Common myeloid progenitor, CD34-positive (primary cell): Measurements from ENCODE around the gene TBRG4.

Source experiments
- CTCF ChIA-PET: fragments of 350-600 bp; sonication (Branson Sonifier 250); formaldehyde crosslinking; loops from one replicate; lab custom pipeline; 2021; ENCODE audit warnings: antibody characterized with exemption; lab: Charles Lee
- POLR2A ChIA-PET: fragments of 350-600 bp; sonication (Branson Sonifier 250); formaldehyde crosslinking; loops from one replicate; lab custom pipeline; 2021; ENCODE audit warnings: antibody characterized with exemption; lab: Charles Lee
- DNase-seq, 3 donors: peaks; one replicate each; pipeline versions ENCODE4 v3.0.0 to v3.0.0-alpha.2; 2013
- H3K27ac ChIP-seq, 2 experiments: 1 replicate in 1 of 2; 2 replicates in 1 of 2; pipeline ENCODE4 v1.7.0; 2013; ENCODE audit warnings: inconsistent platforms in 2 of 2, low read length in 2 of 2, mild to moderate bottlenecking in 2 of 2, low read depth in 1 of 2, moderate library complexity in 1 of 2; ENCODE audit not compliant: severe bottlenecking in 2 of 2, insufficient read depth in 1 of 2, poor library complexity in 1 of 2
- H3K27me3 ChIP-seq, 5 experiments: replicated peaks in 2 of 5; 1 replicate in 3 of 5; 2 replicates in 2 of 5; pipeline versions ENCODE4 v1.6.1 to v1.7.0; 2013; ENCODE audit warnings: low read length in 4 of 5, mild to moderate bottlenecking in 2 of 5, moderate library complexity in 2 of 5, inconsistent platforms in 1 of 5; ENCODE audit not compliant: insufficient read depth in 5 of 5, control insufficient read depth in 4 of 5
- H3K36me3 ChIP-seq, 4 experiments: 1 replicate in 2 of 4; 2 replicates in 2 of 4; pipeline versions ENCODE4 v1.6.1 to v1.7.0; 2013; ENCODE audit warnings: low read length in 3 of 4, control low read depth in 1 of 4, mild to moderate bottlenecking in 1 of 4; ENCODE audit not compliant: control insufficient read depth in 4 of 4, insufficient read depth in 4 of 4
- H3K4me1 ChIP-seq, 4 experiments: 1 replicate in 3 of 4; 2 replicates in 1 of 4; pipeline versions ENCODE4 v1.6.1 to v1.7.1; 2013; ENCODE audit warnings: low read length in 3 of 4, mild to moderate bottlenecking in 3 of 4, control low read depth in 1 of 4, inconsistent platforms in 1 of 4, moderate library complexity in 1 of 4; ENCODE audit not compliant: control insufficient read depth in 4 of 4, insufficient read depth in 4 of 4; ENCODE audit errors: control extremely low read depth in 1 of 4
- H3K4me3 ChIP-seq, 7 experiments: 1 replicate in 4 of 7; 2 replicates in 3 of 7; pipeline versions ENCODE4 v1.5.1 to v1.7.0; 2013; ENCODE audit warnings: mild to moderate bottlenecking in 7 of 7, low read length in 6 of 7, moderate library complexity in 6 of 7, inconsistent platforms in 2 of 7, low read depth in 2 of 7, control low read depth in 1 of 7; ENCODE audit not compliant: insufficient read depth in 4 of 7, control insufficient read depth in 1 of 7; ENCODE audit errors: extremely low read depth in 1 of 7
- H3K9me3 ChIP-seq, 5 experiments: 1 replicate in 4 of 5; 2 replicates in 1 of 5; pipeline versions ENCODE4 v1.6.1 to v1.7.1; 2013; ENCODE audit warnings: low read length in 4 of 5, mild to moderate bottlenecking in 2 of 5, inconsistent platforms in 1 of 5, low read depth in 1 of 5, moderate library complexity in 1 of 5; ENCODE audit not compliant: control insufficient read depth in 4 of 5, insufficient read depth in 2 of 5; ENCODE audit errors: control extremely low read depth in 1 of 5
- WGBS: methylation state at CpG from one replicate; pipeline ENCODE4 v1.1.5; 2013; ENCODE audit not compliant: insufficient coverage; 5-methylcytosine and 5-hydroxymethylcytosine counted together

Gene TBRG4

GRCh38 chr7:45086331-45087065, 25.0 kb downstream of the TBRG4 start:
- Histone ChIP-seq H3K9me3 (no peaks in the 10 kb centered on the region), H3K27ac (no peak overlapping the region), H3K4me1 (peaks cover 0 to 8% (median 6%) of the 10 kb centered on the region in 4 experiments), H3K36me3 (no peaks in the 10 kb centered on the region), H3K4me3 (no peak overlapping the region), H3K27me3 (peaks cover 0 to 29% (median 9%) of the 10 kb centered on the region in 5 experiments)
- DNase-seq = no peak
- WGBS = 90% methylated on average over 9 of the region's 15 CpGs
- POLR2A ChIA-PET = no interaction called here
- CTCF ChIA-PET = interaction anchor here (0.9 kb wide), 1 partner anchor 49 kb away, joined by 4 read pairs; no protein-coding TSS in a partner anchor

- Histone ChIP-seq H3K9me3 (no peaks in the 10 kb centered on the region), H3K4me1 (peaks cover 0 to 8% (median 6%) of the 10 kb centered on the region in 4 experiments), H3K36me3 (no peaks in the 10 kb centered on the region), H3K27me3 (peaks cover 0 to 29% (median 9%) of the 10 kb centered on the region in 5 experiments), H3K27ac (no peak overlapping the region), H3K4me3 (no peak overlapping the region)
- ChIA-PET POLR2A (no interaction called here), CTCF (no interaction called here)
- WGBS = 96% methylated on average over 18 of the region's 23 CpGs
- DNase-seq = no peak
Observed at GRCh38 chr7:45085619-45086200, 25.8 kb downstream of the TBRG4 start.

GRCh38 chr7:45084901-45085618, 26.4 kb downstream of the TBRG4 start:
- WGBS = 95% methylated on average over 15 of the region's 24 CpGs
- CTCF ChIA-PET = no interaction called here

GRCh38 chr7:45084336-45084735, 27.2 kb downstream of the TBRG4 start:
- no peaks in the 10 kb centered on the region for H3K9me3 ChIP-seq
- WGBS = 89% methylated on average over 3 of the region's 5 CpGs
- CTCF ChIA-PET = no interaction called here

More at GRCh38 chr7:45084901-45085618, 26.4 kb downstream of the TBRG4 start:
- H3K4me1 ChIP-seq = peaks cover 0 to 9% (median 7%) of the 10 kb centered on the region in 4 experiments
- H3K36me3 ChIP-seq = no peaks in the 10 kb centered on the region
- POLR2A ChIA-PET = no interaction called here
- no peak overlapping the region for H3K4me3 ChIP-seq
- H3K9me3 ChIP-seq = no peaks in the 10 kb centered on the region
- no peak for DNase-seq
- peaks cover 0 to 24% (median 9%) of the 10 kb centered on the region in 5 experiments for H3K27me3 ChIP-seq
- H3K27ac ChIP-seq = no peak overlapping the region

GRCh38 chr7:45082831-45083331, 28.6 kb downstream of the TBRG4 start:
- no peak for DNase-seq
- POLR2A ChIA-PET = no interaction called here
- 94% methylated on average over 10 of the region's 10 CpGs for whole genome bisulfite sequencing

More at GRCh38 chr7:45084336-45084735, 27.2 kb downstream of the TBRG4 start:
- H3K27ac ChIP-seq = no peak overlapping the region
- H3K36me3 ChIP-seq = no peaks in the 10 kb centered on the region
- POLR2A ChIA-PET = no interaction called here
- H3K4me3 ChIP-seq = no peak overlapping the region
- H3K27me3 ChIP-seq = peaks cover 0 to 17% (median 7%) of the 10 kb centered on the region in 5 experiments
- no peak for DNase-seq
- peaks cover 0 to 9% (median 7%) of the 10 kb centered on the region in 4 experiments for H3K4me1 ChIP-seq

GRCh38 chr7:45082031-45082830, 29.3 kb downstream of the TBRG4 start:
- Histone ChIP-seq H3K27ac (no peak overlapping the region), H3K4me1 (peaks cover 0 to 4% (median 0%) of the 10 kb centered on the region in 4 experiments), H3K27me3 (no peaks in the 10 kb centered on the region), H3K9me3 (no peaks in the 10 kb centered on the region), H3K36me3 (peaks cover 0 to 4% (median under 1%) of the 10 kb centered on the region in 4 experiments), H3K4me3 (no peak overlapping the region)
- no peak for DNase-seq
- 96% methylated on average over 16 of the region's 18 CpGs for WGBS
- CTCF ChIA-PET = interaction anchor here (1.0 to 2.2 kb wide), 2 partner anchors 50 to 54 kb away, joined by 3 to 8 read pairs; no protein-coding TSS in a partner anchor
- POLR2A ChIA-PET = no interaction called here

More at GRCh38 chr7:45082831-45083331, 28.6 kb downstream of the TBRG4 start:
- peaks cover 0 to 4% (median 0%) of the 10 kb centered on the region in 4 experiments for H3K4me1 ChIP-seq
- no peak overlapping the region for H3K27ac ChIP-seq
- CTCF ChIA-PET = no interaction called here
- peaks cover 0 to under 1% (median 0%) of the 10 kb centered on the region in 4 experiments for H3K36me3 ChIP-seq
- H3K27me3 ChIP-seq = peaks cover 0 to 4% (median 3%) of the 10 kb centered on the region in 5 experiments
- H3K9me3 ChIP-seq = no peaks in the 10 kb centered on the region
- no peak overlapping the region for H3K4me3 ChIP-seq
